B cell (primary cell): ENCODE data around the gene DEDD2.

Experiments used
- EZH2 ChIP-seq: IDR thresholded peaks from 2 replicates; pipeline ENCODE4 v1.6.1; 2012; ENCODE audit warnings: borderline replicate concordance, low read depth, mild to moderate bottlenecking, moderate library complexity, low read length; ENCODE audit not compliant: insufficient read depth, poor library complexity, severe bottlenecking
- TF ChIP-seq, protein P1 (sequence below): fragments of 200-600 bp; IDR thresholded peaks from one replicate; pipeline ENCODE4 v1.8.0; 2022; ENCODE audit warnings: antibody characterized with exemption, mild to moderate bottlenecking

DNA sequence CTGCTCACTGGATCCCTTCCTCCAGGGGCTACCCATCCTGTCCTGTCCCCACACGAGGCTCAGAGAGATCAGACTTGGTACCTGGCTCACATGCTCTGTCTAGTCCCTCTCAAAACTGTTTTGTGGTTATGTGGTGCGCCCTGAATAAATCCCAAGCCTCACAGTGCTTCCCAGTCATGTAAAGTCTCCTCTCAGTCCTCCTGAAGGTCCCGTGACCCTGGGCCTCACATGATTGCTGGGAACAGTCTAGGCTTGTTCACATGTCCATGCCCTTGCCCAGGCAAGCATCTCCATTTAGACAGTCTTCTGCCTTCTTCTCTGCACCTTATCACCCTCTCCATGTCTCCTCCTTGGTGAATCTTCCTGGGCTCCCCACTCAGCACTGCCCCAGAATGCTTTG is 49.3 kb downstream of the DEDD2 start:
- no peak for TF ChIP-seq EZH2
- TF ChIP-seq, protein P1, sequence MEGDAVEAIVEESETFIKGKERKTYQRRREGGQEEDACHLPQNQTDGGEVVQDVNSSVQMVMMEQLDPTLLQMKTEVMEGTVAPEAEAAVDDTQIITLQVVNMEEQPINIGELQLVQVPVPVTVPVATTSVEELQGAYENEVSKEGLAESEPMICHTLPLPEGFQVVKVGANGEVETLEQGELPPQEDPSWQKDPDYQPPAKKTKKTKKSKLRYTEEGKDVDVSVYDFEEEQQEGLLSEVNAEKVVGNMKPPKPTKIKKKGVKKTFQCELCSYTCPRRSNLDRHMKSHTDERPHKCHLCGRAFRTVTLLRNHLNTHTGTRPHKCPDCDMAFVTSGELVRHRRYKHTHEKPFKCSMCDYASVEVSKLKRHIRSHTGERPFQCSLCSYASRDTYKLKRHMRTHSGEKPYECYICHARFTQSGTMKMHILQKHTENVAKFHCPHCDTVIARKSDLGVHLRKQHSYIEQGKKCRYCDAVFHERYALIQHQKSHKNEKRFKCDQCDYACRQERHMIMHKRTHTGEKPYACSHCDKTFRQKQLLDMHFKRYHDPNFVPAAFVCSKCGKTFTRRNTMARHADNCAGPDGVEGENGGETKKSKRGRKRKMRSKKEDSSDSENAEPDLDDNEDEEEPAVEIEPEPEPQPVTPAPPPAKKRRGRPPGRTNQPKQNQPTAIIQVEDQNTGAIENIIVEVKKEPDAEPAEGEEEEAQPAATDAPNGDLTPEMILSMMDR, result no peak
